ENCODE results near the gene KLKB1.

The KLKB1 gene

GRCh38 chr4:186227221-186227620 lies at the start of gene KLKB1:
KLKB1 (plus strand) TSS chr4:186227507; CDS start chr4:186228196, 689 bp downstream.
- no peak for DNase-seq

GRCh38 chr4:186188107-186188506 lies 39.2 kb upstream of the KLKB1 start:
- no peak for DNase-seq

GRCh38 chr4:186189656-186190055 lies 37.7 kb upstream of the KLKB1 start:
- no peak for DNase-seq

- no peak for DNase-seq
These were observed 36.6 kb upstream of the KLKB1 start for GRCh38 chr4:186190581-186191199.

GRCh38 chr4:186191200-186192065 lies 35.9 kb upstream of the KLKB1 start, which contains the start of gene CYP4V2:
CYP4V2 (plus strand) TSS chr4:186191567; CDS start chr4:186191824, 257 bp downstream.
- peak; percentile 77 for DNase-seq

GRCh38 chr4:186192066-186192612 lies 35.2 kb upstream of the KLKB1 start:
- peak; percentile 37 for DNase-seq

- no peak for DNase-seq
These were observed 33.5 kb upstream of the KLKB1 start for GRCh38 chr4:186193851-186194250.

GRCh38 chr4:186196063-186196462 lies 31.2 kb upstream of the KLKB1 start:
- DNase-seq, result no peak

GRCh38 chr4:186200516-186200915 lies 26.8 kb upstream of the KLKB1 start:
- DNase-seq, result no peak

- no peak for DNase-seq
These were observed 26.3 kb upstream of the KLKB1 start for GRCh38 chr4:186201010-186201409.

GRCh38 chr4:186201535-186202230 lies 25.6 kb upstream of the KLKB1 start:
- DNase-seq, result peak; percentile 5

- no peak for DNase-seq
These were observed 24.7 kb upstream of the KLKB1 start for GRCh38 chr4:186202490-186203140.

- peak; percentile 11 for DNase-seq
These were observed 23.9 kb upstream of the KLKB1 start for GRCh38 chr4:186203406-186203805.

- DNase-seq, result peak; percentile 56
These were observed 23.2 kb upstream of the KLKB1 start for GRCh38 chr4:186204103-186204559.

- no peak for DNase-seq
These were observed 22.6 kb upstream of the KLKB1 start for GRCh38 chr4:186204686-186205085.

GRCh38 chr4:186205156-186205555 lies 22.2 kb upstream of the KLKB1 start:
- no peak for DNase-seq

- DNase-seq, result peak; percentile 23
These were observed 10.8 kb upstream of the KLKB1 start for GRCh38 chr4:186216465-186217024.

- DNase-seq, result no peak
These were observed 9.5 kb upstream of the KLKB1 start for GRCh38 chr4:186217733-186218293.

GRCh38 chr4:186221624-186222023 lies 5.7 kb upstream of the KLKB1 start:
- DNase-seq, result no peak

GRCh38 chr4:186225848-186226247 lies 1.5 kb upstream of the KLKB1 start:
- DNase-seq, result no peak

GRCh38 chr4:186226521-186227189 lies 652 bp upstream of the KLKB1 start:
- no peak for DNase-seq

Measured in fibroblast of skin of right quadriceps (primary cell).